ENCODE results near the gene MAPT.

The MAPT gene

DNA sequence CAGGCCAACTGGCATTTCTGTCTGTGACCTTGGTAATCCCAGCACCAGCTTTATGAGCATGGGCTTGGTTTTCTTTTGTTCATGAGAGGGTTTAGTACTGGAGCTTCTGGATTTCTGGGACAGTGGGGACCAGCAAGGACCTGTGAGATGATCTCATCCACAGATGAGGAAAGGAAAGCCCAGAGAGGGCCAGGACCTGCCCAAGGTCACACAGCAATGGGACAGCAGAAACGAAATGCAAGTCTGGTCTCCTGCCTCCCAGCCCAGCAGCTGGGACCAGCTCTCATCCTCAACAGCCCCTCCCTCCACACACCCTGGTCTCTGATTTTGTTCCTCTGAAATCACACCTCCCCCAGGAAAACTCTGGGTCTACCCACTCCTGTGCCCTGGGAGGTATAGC lies 42.5 kb upstream of the MAPT start:
- H3K79me2 ChIP-seq (ENCODE audit: insufficient read depth, low read length): no peaks in the 10 kb centered on the region
- no peak overlapping the region for H3K27ac ChIP-seq (ENCODE audit: low read length)
- peaks cover 7% of the 10 kb centered on the region for H4K20me1 ChIP-seq (ENCODE audit: insufficient read depth, low read length)
- H3K4me1 ChIP-seq (ENCODE audit: insufficient read depth, low read length): no peaks in the 10 kb centered on the region
- peaks cover 16% of the 10 kb centered on the region for H3K27me3 ChIP-seq (ENCODE audit: insufficient read depth, low read length, poor library complexity)
- TF ChIP-seq, protein P1, sequence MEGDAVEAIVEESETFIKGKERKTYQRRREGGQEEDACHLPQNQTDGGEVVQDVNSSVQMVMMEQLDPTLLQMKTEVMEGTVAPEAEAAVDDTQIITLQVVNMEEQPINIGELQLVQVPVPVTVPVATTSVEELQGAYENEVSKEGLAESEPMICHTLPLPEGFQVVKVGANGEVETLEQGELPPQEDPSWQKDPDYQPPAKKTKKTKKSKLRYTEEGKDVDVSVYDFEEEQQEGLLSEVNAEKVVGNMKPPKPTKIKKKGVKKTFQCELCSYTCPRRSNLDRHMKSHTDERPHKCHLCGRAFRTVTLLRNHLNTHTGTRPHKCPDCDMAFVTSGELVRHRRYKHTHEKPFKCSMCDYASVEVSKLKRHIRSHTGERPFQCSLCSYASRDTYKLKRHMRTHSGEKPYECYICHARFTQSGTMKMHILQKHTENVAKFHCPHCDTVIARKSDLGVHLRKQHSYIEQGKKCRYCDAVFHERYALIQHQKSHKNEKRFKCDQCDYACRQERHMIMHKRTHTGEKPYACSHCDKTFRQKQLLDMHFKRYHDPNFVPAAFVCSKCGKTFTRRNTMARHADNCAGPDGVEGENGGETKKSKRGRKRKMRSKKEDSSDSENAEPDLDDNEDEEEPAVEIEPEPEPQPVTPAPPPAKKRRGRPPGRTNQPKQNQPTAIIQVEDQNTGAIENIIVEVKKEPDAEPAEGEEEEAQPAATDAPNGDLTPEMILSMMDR (IDR thresholded peaks at IDR 0.05; ENCODE audit: borderline replicate concordance, extremely low read depth, low read length, poor library complexity, severe bottlenecking): no peak
- peak; percentile 1 for TF ChIP-seq EZH2 (IDR thresholded peaks at IDR 0.05; ENCODE audit: borderline replicate concordance, low read depth, low read length, severe bottlenecking)
- ATAC-seq (ENCODE audit: insufficient read depth, low read depth) (no peak), DNase-seq (no peak)
- H3K36me3 ChIP-seq (ENCODE audit: insufficient read depth, low read length): no peaks in the 10 kb centered on the region
- H3K9me3 ChIP-seq (ENCODE audit: insufficient read depth, low read length, severe bottlenecking): no peaks in the 10 kb centered on the region
- H3K4me3 ChIP-seq (ENCODE audit: low read depth in 1 of 2, low read length in 2 of 2): no peak overlapping the region
- no peak overlapping the region for H3K9ac ChIP-seq (ENCODE audit: low read depth, low read length)
- no peak overlapping the region for H2AFZ ChIP-seq (ENCODE audit: low read depth, low read length)
- no peak overlapping the region for H3K4me2 ChIP-seq (ENCODE audit: insufficient read depth, low read length)

DNA sequence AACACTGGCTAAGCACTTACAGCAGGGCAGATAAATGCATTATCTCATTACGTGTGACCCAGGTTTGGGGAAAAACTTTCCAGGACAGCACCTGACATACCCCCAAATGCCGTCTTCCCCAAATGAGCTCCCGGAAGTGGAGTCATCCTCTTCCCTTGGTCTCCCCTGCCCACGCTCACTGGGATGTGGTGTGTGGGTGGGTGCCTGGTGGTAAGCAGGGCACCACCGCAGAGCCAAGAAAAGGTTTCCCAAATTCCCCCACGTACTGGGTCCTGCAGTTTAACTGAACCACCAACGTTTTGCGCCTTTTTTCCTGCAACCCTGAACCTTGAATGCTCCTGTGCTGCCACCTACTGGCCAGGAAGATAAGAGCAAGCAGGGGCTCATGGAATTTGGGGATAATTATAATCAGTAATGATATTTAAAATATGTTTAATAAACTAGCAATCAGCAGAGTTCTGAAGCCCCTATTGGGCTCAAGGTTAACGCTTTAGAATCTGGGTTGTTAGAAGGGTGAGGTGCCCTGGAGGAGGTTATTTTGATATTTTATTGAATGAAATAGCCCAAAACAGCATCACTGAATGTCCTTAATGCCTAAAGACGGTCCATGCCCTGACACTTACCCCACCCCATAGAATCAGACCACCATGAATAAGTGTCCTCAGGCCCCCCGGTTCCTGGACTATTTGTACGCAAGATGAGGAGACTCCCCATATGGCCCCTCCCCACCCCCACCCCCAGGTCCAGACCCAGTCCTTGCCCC lies 41.6 kb upstream of the MAPT start:
- no peaks in the 10 kb centered on the region for H3K4me1 ChIP-seq (ENCODE audit: insufficient read depth, low read length)
- H3K9me3 ChIP-seq (ENCODE audit: insufficient read depth, low read length, severe bottlenecking): no peaks in the 10 kb centered on the region
- no peaks in the 10 kb centered on the region for H3K79me2 ChIP-seq (ENCODE audit: insufficient read depth, low read length)
- H3K36me3 ChIP-seq (ENCODE audit: insufficient read depth, low read length): no peaks in the 10 kb centered on the region
- ATAC-seq (ENCODE audit: insufficient read depth, low read depth) (peak; percentile 50; the same call in 2 of the 3 replicates), DNase-seq (peak; percentile 63)
- no peak overlapping the region for H3K27ac ChIP-seq (ENCODE audit: low read length)
- peaks cover 16% of the 10 kb centered on the region for H3K27me3 ChIP-seq (ENCODE audit: insufficient read depth, low read length, poor library complexity)
- H2AFZ ChIP-seq (ENCODE audit: low read depth, low read length): no peak overlapping the region
- peaks cover 7% of the 10 kb centered on the region for H4K20me1 ChIP-seq (ENCODE audit: insufficient read depth, low read length)
- H3K4me2 ChIP-seq (ENCODE audit: insufficient read depth, low read length): no peak overlapping the region
- no peak for TF ChIP-seq EZH2 (IDR thresholded peaks at IDR 0.05; ENCODE audit: borderline replicate concordance, low read depth, low read length, severe bottlenecking)
- TF ChIP-seq, protein P1 (IDR thresholded peaks at IDR 0.05; ENCODE audit: borderline replicate concordance, extremely low read depth, low read length, poor library complexity, severe bottlenecking): peak; percentile 92
- H3K9ac ChIP-seq (ENCODE audit: low read depth, low read length): no peak overlapping the region
- no peak overlapping the region for H3K4me3 ChIP-seq (ENCODE audit: low read depth in 1 of 2, low read length in 2 of 2)

DNA sequence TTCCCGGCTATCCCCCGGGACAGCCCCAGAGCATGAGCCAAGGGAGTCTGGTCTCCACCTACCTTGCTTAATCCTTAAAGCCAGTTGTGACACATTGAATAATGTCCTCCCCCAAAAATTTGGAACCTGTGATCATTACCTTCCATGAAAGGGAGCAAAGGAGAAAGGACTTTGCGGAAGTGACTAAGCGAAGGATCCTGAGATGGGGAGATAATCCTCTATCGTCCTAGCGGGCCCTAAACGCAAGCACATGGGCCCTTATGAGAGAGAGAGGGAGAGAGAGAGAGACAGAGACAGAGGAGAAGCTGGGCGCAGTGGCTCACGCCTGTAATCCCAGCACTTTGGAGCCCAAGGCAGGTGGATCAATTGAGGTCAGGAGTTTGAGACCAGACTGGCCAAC lies 40.1 kb upstream of the MAPT start:
- Histone ChIP-seq H3K79me2 (ENCODE audit: insufficient read depth, low read length) (no peaks in the 10 kb centered on the region), H3K4me1 (ENCODE audit: insufficient read depth, low read length) (no peaks in the 10 kb centered on the region), H3K9me3 (ENCODE audit: insufficient read depth, low read length, severe bottlenecking) (no peaks in the 10 kb centered on the region), H3K4me3 (ENCODE audit: low read depth in 1 of 2, low read length in 2 of 2) (no peak overlapping the region), H4K20me1 (ENCODE audit: insufficient read depth, low read length) (peaks cover 7% of the 10 kb centered on the region), H3K36me3 (ENCODE audit: insufficient read depth, low read length) (no peaks in the 10 kb centered on the region), H2AFZ (ENCODE audit: low read depth, low read length) (no peak overlapping the region), H3K9ac (ENCODE audit: low read depth, low read length) (no peak overlapping the region), H3K27me3 (ENCODE audit: insufficient read depth, low read length, poor library complexity) (peaks cover 16% of the 10 kb centered on the region), H3K27ac (ENCODE audit: low read length) (no peak overlapping the region), H3K4me2 (ENCODE audit: insufficient read depth, low read length) (no peak overlapping the region)
- DNase-seq (no peak), ATAC-seq (ENCODE audit: insufficient read depth, low read depth) (no peak)
- no peak for TF ChIP-seq EZH2 (IDR thresholded peaks at IDR 0.05; ENCODE audit: borderline replicate concordance, low read depth, low read length, severe bottlenecking)
- TF ChIP-seq, protein P1 (IDR thresholded peaks at IDR 0.05; ENCODE audit: borderline replicate concordance, extremely low read depth, low read length, poor library complexity, severe bottlenecking): no peak
